Esophagus squamous epithelium (tissue), 4 donors: ENCODE data around the gene RAB6A.

Experiments used
- CTCF ChIP-seq, 6 experiments: fragments of 450-650 bp in 4 of 6; fragments of 200-600 bp in 2 of 6; sonication (generic) in 2 of 6; IDR thresholded peaks; one replicate each; pipeline ENCODE4 v1.5.1; 2016 to 2019; ENCODE audit warnings: antibody characterized with exemption in 6 of 6, mild to moderate bottlenecking in 4 of 6, moderate library complexity in 4 of 6
- POLR2A ChIP-seq, 4 donors: fragments of 450-650 bp; IDR thresholded peaks; one replicate each; pipeline ENCODE4 v1.6.1; 2017; ENCODE audit warnings: antibody characterized with exemption in 4 of 4, mild to moderate bottlenecking in 4 of 4, moderate library complexity in 3 of 4

GRCh38 chr11:73667891-73668290 lies 93.0 kb downstream of the RAB6A start:
- no peak for TF ChIP-seq CTCF (IDR thresholded peaks at IDR 0.05)
- TF ChIP-seq POLR2A (IDR thresholded peaks at IDR 0.05) = no peak
